ENCODE measurements around the gene EIF2S1. TPM values are rescaled to one million over a fixed set of nuclear protein-coding genes. Genes with fewer than 3 reads are reported as not detected.
A peak's percentile ranks its signal among the peaks of the same experiment; 100 is the strongest.

Gene EIF2S1
- total RNA-seq, 1 experiment from 2014 or later: 192 TPM

DNA sequence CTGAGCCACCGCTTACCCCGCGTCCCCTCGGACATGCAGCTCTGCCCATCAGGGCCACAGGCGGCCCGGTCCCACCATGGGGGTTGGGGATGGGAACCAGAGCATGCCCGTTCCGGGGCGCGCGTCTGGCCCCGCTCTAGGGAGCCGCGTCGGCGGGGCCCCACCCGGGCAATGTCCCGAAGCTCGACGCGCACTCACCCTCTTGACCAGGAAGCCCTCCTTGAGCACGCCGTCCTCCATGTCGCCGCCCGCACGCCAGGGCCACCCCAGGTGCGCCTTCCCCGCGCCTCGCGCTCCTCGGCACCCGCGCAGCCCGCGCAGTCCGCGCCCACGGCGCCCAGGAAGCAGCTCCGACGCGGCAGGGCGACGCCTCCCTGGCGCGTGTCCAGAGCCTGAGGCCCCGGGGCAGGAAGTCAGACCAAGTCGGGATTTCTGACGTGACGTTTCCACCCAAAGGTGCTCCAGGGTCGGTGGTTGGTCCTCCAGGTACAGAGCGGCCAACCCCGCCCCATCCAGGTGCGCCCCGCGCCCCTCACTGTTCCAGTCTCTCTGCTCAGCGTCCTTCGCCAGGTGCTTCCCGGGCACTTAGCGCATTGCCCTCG is 51.8 kb downstream of the EIF2S1 start, which contains the start of gene PLEK2:
PLEK2 (minus strand) TSS at position 346 of the 602 bp plus-strand sequence; CDS start at position 240, 106 bp downstream.
- DNase-seq (ENCODE audit: low read depth, low spot score): peak; percentile 81
- Histone ChIP-seq H3K27me3 (ENCODE audit: insufficient read depth, low read length) (no peaks in the 10 kb centered on the region), H2AFZ (ENCODE audit: low read depth, low read length, poor library complexity, severe bottlenecking) (peak within 1 kb of the TSS; percentile 6), H4K20me1 (ENCODE audit: insufficient read depth) (no peaks in the 10 kb centered on the region), H3K9ac (ENCODE audit: low read length) (peak within 1 kb of the TSS; percentile 84), H3K27ac (ENCODE audit: low read depth, low read length) (peak within 1 kb of the TSS; percentile 62; the same call in 1 of the 2 replicates), H3K4me2 (ENCODE audit: low read length) (peak within 1 kb of the TSS; percentile 78), H3K36me3 (ENCODE audit: control insufficient read depth in 1 of 2, insufficient read depth in 2 of 2, low read length in 2 of 2) (no peaks in the 10 kb centered on the region; a peak in 1 of 4 replicates), H3K4me3 (replicated peaks in 1 of 2; ENCODE audit: low read depth in 1 of 2, low read length in 2 of 2) (peak within 1 kb of the TSS; percentile 83 to 86), H3K9me2 (ENCODE audit: insufficient read depth) (no peaks in the 10 kb centered on the region), H3K79me2 (ENCODE audit: insufficient read depth, low read length) (peaks cover 40% of the 10 kb centered on the region), H3K4me1 (ENCODE audit: control insufficient read depth in 1 of 2, insufficient read depth in 2 of 2, low read length in 2 of 2) (peaks cover 36 to 44% of the 10 kb centered on the region in 2 experiments), H3K9me3 (ENCODE audit: control insufficient read depth in 1 of 2, insufficient read depth in 1 of 2, low read depth in 1 of 2, low read length in 2 of 2) (no peaks in the 10 kb centered on the region)
- intact Hi-C loops (cut with micrococcal nuclease): no loop called here
- CTCF ChIA-PET: interaction anchor here (0.6 to 1.6 kb wide), 4 partner anchors 8 to 292 kb away, joined by 3 to 6 read pairs (median 3); no protein-coding TSS in a partner anchor
- TF ChIP-seq JUND (IDR thresholded peaks at IDR 0.05) (no peak), CBX3 (IDR thresholded peaks at IDR 0.05; ENCODE audit: low read depth) (no peak), ZNF274 (IDR thresholded peaks at IDR 0.05; ENCODE audit: low read depth, low read length) (no peak), CEBPB (IDR thresholded peaks at IDR 0.05; ENCODE audit: low read depth) (no peak), ELF1 (IDR thresholded peaks at IDR 0.05; ENCODE audit: borderline replicate concordance, low read depth) (no peak), SRF (IDR thresholded peaks at IDR 0.05; ENCODE audit: low read depth) (no peak), POLR2AphosphoS5 (IDR thresholded peaks at IDR 0.05; ENCODE audit: low read depth, low read length) (peak; percentile 84), FOSL1 (IDR thresholded peaks at IDR 0.05; ENCODE audit: low read depth) (no peak), ZBTB33 (IDR thresholded peaks at IDR 0.05; ENCODE audit: extremely low read depth, insufficient replicate concordance, low read length) (peak; percentile 52), TCF7L2 (IDR thresholded peaks at IDR 0.05; ENCODE audit: borderline replicate concordance, extremely low read depth, insufficient read depth, insufficient read length) (peak; percentile 57), RAD21 (IDR thresholded peaks at IDR 0.05; ENCODE audit: low read depth) (no peak), POLR2A (IDR thresholded peaks at IDR 0.05; ENCODE audit: borderline replicate concordance, extremely low read depth, insufficient read depth, insufficient read length) (peak; percentile 47), YY1 (IDR thresholded peaks at IDR 0.05; ENCODE audit: extremely low read depth, insufficient replicate concordance, low read depth, low read length) (no peak)
- TF ChIP-seq, protein P1, sequence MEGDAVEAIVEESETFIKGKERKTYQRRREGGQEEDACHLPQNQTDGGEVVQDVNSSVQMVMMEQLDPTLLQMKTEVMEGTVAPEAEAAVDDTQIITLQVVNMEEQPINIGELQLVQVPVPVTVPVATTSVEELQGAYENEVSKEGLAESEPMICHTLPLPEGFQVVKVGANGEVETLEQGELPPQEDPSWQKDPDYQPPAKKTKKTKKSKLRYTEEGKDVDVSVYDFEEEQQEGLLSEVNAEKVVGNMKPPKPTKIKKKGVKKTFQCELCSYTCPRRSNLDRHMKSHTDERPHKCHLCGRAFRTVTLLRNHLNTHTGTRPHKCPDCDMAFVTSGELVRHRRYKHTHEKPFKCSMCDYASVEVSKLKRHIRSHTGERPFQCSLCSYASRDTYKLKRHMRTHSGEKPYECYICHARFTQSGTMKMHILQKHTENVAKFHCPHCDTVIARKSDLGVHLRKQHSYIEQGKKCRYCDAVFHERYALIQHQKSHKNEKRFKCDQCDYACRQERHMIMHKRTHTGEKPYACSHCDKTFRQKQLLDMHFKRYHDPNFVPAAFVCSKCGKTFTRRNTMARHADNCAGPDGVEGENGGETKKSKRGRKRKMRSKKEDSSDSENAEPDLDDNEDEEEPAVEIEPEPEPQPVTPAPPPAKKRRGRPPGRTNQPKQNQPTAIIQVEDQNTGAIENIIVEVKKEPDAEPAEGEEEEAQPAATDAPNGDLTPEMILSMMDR (IDR thresholded peaks at IDR 0.05 in 2 of 3, conservative IDR thresholded peaks at IDR 0.05 in 1 of 3; ENCODE audit: borderline replicate concordance in 1 of 3, insufficient read depth in 1 of 3, low read depth in 2 of 3, low read length in 2 of 3): no peak
- TF ChIP-seq, protein P2, sequence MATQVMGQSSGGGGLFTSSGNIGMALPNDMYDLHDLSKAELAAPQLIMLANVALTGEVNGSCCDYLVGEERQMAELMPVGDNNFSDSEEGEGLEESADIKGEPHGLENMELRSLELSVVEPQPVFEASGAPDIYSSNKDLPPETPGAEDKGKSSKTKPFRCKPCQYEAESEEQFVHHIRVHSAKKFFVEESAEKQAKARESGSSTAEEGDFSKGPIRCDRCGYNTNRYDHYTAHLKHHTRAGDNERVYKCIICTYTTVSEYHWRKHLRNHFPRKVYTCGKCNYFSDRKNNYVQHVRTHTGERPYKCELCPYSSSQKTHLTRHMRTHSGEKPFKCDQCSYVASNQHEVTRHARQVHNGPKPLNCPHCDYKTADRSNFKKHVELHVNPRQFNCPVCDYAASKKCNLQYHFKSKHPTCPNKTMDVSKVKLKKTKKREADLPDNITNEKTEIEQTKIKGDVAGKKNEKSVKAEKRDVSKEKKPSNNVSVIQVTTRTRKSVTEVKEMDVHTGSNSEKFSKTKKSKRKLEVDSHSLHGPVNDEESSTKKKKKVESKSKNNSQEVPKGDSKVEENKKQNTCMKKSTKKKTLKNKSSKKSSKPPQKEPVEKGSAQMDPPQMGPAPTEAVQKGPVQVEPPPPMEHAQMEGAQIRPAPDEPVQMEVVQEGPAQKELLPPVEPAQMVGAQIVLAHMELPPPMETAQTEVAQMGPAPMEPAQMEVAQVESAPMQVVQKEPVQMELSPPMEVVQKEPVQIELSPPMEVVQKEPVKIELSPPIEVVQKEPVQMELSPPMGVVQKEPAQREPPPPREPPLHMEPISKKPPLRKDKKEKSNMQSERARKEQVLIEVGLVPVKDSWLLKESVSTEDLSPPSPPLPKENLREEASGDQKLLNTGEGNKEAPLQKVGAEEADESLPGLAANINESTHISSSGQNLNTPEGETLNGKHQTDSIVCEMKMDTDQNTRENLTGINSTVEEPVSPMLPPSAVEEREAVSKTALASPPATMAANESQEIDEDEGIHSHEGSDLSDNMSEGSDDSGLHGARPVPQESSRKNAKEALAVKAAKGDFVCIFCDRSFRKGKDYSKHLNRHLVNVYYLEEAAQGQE (IDR thresholded peaks at IDR 0.05; ENCODE audit: low read depth): no peak
- POLR2A ChIA-PET: interaction anchor here (0.8 to 1.3 kb wide), 3 partner anchors 25 to 52 kb away, joined by 3 to 4 read pairs (median 4); partner anchors contain the start of genes ATP6V1D and EIF2S1
- BruUV-seq (replicated peaks): no TSS peak
- peak; percentile 78 for ATAC-seq
- RAD21 ChIA-PET (ENCODE audit: low non-redundant PET in 1 of 2, low total read pairs in 2 of 2, uncharacterized antibody in 2 of 2, unreplicated experiment in 2 of 2): interaction anchor here in 1 of 2 experiments (1.0 kb wide), 1 partner anchor 293 kb away, joined by 3 read pairs; no protein-coding TSS in a partner anchor

Measured in HCT116 (cell line).